ENCODE measurements around the gene MYLK.

MYLK gene

DNA sequence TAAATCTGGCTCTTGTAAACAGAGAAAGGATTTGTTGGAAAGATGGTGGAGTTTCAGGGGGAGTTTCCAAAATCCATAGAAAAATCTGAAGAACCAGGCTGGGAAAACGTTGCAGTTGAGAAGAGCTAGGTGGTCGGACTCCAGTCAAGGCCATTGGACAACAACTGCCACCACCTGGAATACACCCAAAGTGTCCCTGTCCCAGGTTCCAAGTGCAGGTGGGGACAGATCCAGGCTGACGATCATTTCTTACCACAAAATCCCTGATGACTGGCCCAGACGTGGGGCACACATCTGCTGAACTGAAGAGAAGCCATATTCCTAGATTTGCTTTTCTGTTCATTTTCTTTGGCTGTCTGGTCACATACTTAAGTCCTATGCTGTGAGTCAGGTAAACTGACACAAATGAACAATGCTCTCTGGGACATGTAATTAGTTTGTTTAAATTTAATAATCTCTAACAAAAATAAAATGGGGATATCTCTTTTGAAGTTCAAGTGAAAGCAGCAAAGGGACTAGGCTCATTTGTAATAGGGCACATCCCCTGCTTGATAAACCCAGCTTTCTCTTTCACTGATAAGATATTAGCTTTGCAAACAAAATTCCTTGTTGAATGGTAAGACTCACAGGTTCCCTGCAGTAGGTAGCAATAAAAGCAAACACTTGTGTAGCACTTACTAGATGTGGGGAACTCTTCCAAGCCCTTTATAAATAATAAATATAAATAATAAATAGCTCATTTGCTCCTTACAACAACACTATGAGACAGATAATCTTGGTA, 88.5 kb downstream of the MYLK start:
- Histone ChIP-seq H2BK15ac (ENCODE audit: low read length) (no peak overlapping the region), H3K9ac (ENCODE audit: low read depth, low read length, poor library complexity) (no peak overlapping the region), H3K4me3 (ENCODE audit: low read length in 2 of 2) (no peak overlapping the region), H3K79me1 (ENCODE audit: low read depth, low read length) (no peaks in the 10 kb centered on the region), H3K23ac (ENCODE audit: low read depth, low read length, poor library complexity) (no peak overlapping the region), H3K14ac (ENCODE audit: low read length) (no peak overlapping the region), H4K91ac (ENCODE audit: low read depth, low read length, poor library complexity) (no peak overlapping the region), H3K4me2 (ENCODE audit: insufficient read depth, low read length, poor library complexity, severe bottlenecking) (no peak overlapping the region), H3K27me3 (ENCODE audit: control insufficient read depth in 3 of 3, insufficient read depth in 3 of 3, low read depth in 1 of 3, low read length in 3 of 3) (no peaks in the 10 kb centered on the region), H3K27ac (replicated peaks; ENCODE audit: low read length) (no peak overlapping the region), H2BK120ac (ENCODE audit: low read depth, low read length) (no peak overlapping the region), H2BK12ac (ENCODE audit: low read length) (no peak overlapping the region), H3K4me1 (ENCODE audit: control insufficient read depth in 2 of 2, insufficient read depth in 1 of 2, low read depth in 1 of 2, low read length in 2 of 2) (peaks cover 19 to 28% of the 10 kb centered on the region in 2 donors), H3K9me3 (replicated peaks in 1 of 2; ENCODE audit: control insufficient read depth in 2 of 2, insufficient read depth in 1 of 2, low read depth in 1 of 2, low read length in 2 of 2) (no peaks in the 10 kb centered on the region), H3K4ac (ENCODE audit: low read length) (no peak overlapping the region), H3K36me3 (replicated peaks in 1 of 2; ENCODE audit: control insufficient read depth in 2 of 2, insufficient read depth in 2 of 2, low read length in 2 of 2) (peaks cover 3 to 5% of the 10 kb centered on the region in 2 donors), H4K8ac (ENCODE audit: low read depth, low read length) (no peak overlapping the region), H3K18ac (ENCODE audit: low read length) (no peak overlapping the region), H2BK5ac (ENCODE audit: low read length) (no peak overlapping the region), H2AK5ac (ENCODE audit: low read depth, low read length) (no peak overlapping the region), H2AFZ (ENCODE audit: low read length) (no peak overlapping the region)
- WGBS, 2 donors (ENCODE audit: extremely low coverage in 2 of 2, insufficient read length in 2 of 2, insufficient replicate concordance in 1 of 2): no CpG with 5 or more reads among the region's 4 CpGs
- no peak for DNase-seq (ENCODE audit: low spot score)

DNA sequence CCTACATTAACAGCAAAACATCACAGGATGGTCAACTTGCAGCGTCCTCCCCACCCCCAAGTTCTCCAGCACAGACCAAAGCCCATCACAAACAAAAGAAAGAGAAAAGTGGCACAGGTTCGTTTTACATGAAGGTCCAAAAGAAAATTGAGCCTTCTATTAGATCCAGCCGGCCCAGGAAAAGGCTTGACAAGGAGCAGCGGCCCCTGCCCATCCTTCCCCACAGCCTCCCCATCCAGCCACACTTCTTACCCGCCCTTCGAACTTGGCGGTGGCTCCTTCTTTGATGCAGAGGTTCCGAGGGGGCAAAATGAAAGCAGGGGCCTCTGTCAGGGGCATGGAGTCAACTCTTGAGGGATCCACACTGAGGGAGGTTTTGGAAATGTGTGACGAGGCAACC, 90.7 kb downstream of the MYLK start:
- no peak overlapping the region for H3K4me2 ChIP-seq (ENCODE audit: insufficient read depth, low read length, poor library complexity, severe bottlenecking)
- no peak overlapping the region for H3K4me3 ChIP-seq (ENCODE audit: low read length in 2 of 2)
- H2BK5ac ChIP-seq (ENCODE audit: low read length): no peak overlapping the region
- H2BK12ac ChIP-seq (ENCODE audit: low read length): no peak overlapping the region
- H2AK5ac ChIP-seq (ENCODE audit: low read depth, low read length): no peak overlapping the region
- H3K36me3 ChIP-seq (replicated peaks in 1 of 2; ENCODE audit: control insufficient read depth in 2 of 2, insufficient read depth in 2 of 2, low read length in 2 of 2): peaks cover 4 to 6% of the 10 kb centered on the region in 2 donors
- H4K91ac ChIP-seq (ENCODE audit: low read depth, low read length, poor library complexity): no peak overlapping the region
- no peak overlapping the region for H4K8ac ChIP-seq (ENCODE audit: low read depth, low read length)
- H3K14ac ChIP-seq (ENCODE audit: low read length): no peak overlapping the region
- H2AFZ ChIP-seq (ENCODE audit: low read length): no peak overlapping the region
- no peak overlapping the region for H3K18ac ChIP-seq (ENCODE audit: low read length)
- H3K79me1 ChIP-seq (ENCODE audit: low read depth, low read length): no peaks in the 10 kb centered on the region
- H2BK15ac ChIP-seq (ENCODE audit: low read length): no peak overlapping the region
- no peak overlapping the region for H3K27ac ChIP-seq (replicated peaks; ENCODE audit: low read length)
- no peaks in the 10 kb centered on the region for H3K9me3 ChIP-seq (replicated peaks in 1 of 2; ENCODE audit: control insufficient read depth in 2 of 2, insufficient read depth in 1 of 2, low read depth in 1 of 2, low read length in 2 of 2)
- WGBS, 2 donors (ENCODE audit: extremely low coverage in 2 of 2, insufficient read length in 2 of 2, insufficient replicate concordance in 1 of 2): no CpG with 5 or more reads among the region's 9 CpGs
- DNase-seq (ENCODE audit: low spot score): no peak
- no peak overlapping the region for H3K4ac ChIP-seq (ENCODE audit: low read length)
- H3K23ac ChIP-seq (ENCODE audit: low read depth, low read length, poor library complexity): no peak overlapping the region
- H3K4me1 ChIP-seq (ENCODE audit: control insufficient read depth in 2 of 2, insufficient read depth in 1 of 2, low read depth in 1 of 2, low read length in 2 of 2): peaks cover 14 to 17% of the 10 kb centered on the region in 2 donors
- H3K9ac ChIP-seq (ENCODE audit: low read depth, low read length, poor library complexity): no peak overlapping the region
- no peak overlapping the region for H2BK120ac ChIP-seq (ENCODE audit: low read depth, low read length)
- H3K27me3 ChIP-seq (ENCODE audit: control insufficient read depth in 3 of 3, insufficient read depth in 3 of 3, low read depth in 1 of 3, low read length in 3 of 3): no peaks in the 10 kb centered on the region

DNA sequence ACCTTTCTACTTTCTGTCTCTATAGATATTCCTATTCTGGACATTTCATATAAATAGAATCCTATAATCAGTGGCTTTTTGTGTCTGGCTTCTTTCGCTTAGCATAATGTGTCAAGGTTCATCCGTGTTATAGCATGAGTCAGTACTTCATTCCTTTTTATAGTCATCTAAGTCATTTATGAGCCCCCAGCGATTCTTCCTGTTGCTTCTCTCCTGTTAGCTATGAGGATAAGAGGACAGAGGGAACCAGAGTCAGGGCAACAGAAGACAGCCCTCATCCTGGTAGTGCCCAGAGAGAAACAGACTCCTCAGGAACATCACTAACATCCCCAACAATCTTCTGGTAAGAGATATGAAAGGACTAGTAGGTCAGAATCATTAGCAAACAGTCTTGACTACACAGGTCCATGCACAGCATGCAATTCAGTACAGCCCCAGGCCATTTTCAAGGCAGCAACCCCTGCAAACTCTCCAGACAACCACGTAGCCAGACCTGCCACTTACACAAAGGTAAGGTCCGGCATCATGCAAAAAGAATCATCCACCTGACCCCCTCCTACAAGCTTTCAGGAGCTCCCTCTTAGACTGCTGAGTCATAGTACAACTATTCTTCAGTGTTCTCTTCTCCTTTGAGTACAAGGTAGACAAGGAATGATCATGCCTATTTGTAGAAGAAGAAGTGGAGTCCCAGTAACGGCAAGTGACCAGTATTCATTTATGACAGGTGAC, 91.5 kb downstream of the MYLK start:
- Histone ChIP-seq H3K14ac (ENCODE audit: low read length) (no peak overlapping the region), H3K4ac (ENCODE audit: low read length) (no peak overlapping the region), H3K79me1 (ENCODE audit: low read depth, low read length) (no peaks in the 10 kb centered on the region), H3K27me3 (ENCODE audit: control insufficient read depth in 3 of 3, insufficient read depth in 3 of 3, low read depth in 1 of 3, low read length in 3 of 3) (no peaks in the 10 kb centered on the region), H3K4me3 (ENCODE audit: low read length in 2 of 2) (no peak overlapping the region), H4K91ac (ENCODE audit: low read depth, low read length, poor library complexity) (no peak overlapping the region), H2BK120ac (ENCODE audit: low read depth, low read length) (no peak overlapping the region), H3K18ac (ENCODE audit: low read length) (no peak overlapping the region), H3K23ac (ENCODE audit: low read depth, low read length, poor library complexity) (no peak overlapping the region), H3K4me2 (ENCODE audit: insufficient read depth, low read length, poor library complexity, severe bottlenecking) (no peak overlapping the region), H3K27ac (replicated peaks; ENCODE audit: low read length) (no peak overlapping the region), H2BK5ac (ENCODE audit: low read length) (no peak overlapping the region), H2BK12ac (ENCODE audit: low read length) (no peak overlapping the region), H2BK15ac (ENCODE audit: low read length) (no peak overlapping the region), H3K36me3 (replicated peaks in 1 of 2; ENCODE audit: control insufficient read depth in 2 of 2, insufficient read depth in 2 of 2, low read length in 2 of 2) (peaks cover 6% of the 10 kb centered on the region in 2 donors), H3K4me1 (ENCODE audit: control insufficient read depth in 2 of 2, insufficient read depth in 1 of 2, low read depth in 1 of 2, low read length in 2 of 2) (peaks cover 12 to 15% of the 10 kb centered on the region in 2 donors), H4K8ac (ENCODE audit: low read depth, low read length) (no peak overlapping the region), H3K9me3 (replicated peaks in 1 of 2; ENCODE audit: control insufficient read depth in 2 of 2, insufficient read depth in 1 of 2, low read depth in 1 of 2, low read length in 2 of 2) (no peaks in the 10 kb centered on the region), H3K9ac (ENCODE audit: low read depth, low read length, poor library complexity) (no peak overlapping the region), H2AFZ (ENCODE audit: low read length) (no peak overlapping the region), H2AK5ac (ENCODE audit: low read depth, low read length) (no peak overlapping the region)
- no peak for DNase-seq (ENCODE audit: low spot score)
- no CpG with 5 or more reads among the region's 6 CpGs for whole genome bisulfite sequencing, 2 donors (ENCODE audit: extremely low coverage in 2 of 2, insufficient read length in 2 of 2, insufficient replicate concordance in 1 of 2)

DNA sequence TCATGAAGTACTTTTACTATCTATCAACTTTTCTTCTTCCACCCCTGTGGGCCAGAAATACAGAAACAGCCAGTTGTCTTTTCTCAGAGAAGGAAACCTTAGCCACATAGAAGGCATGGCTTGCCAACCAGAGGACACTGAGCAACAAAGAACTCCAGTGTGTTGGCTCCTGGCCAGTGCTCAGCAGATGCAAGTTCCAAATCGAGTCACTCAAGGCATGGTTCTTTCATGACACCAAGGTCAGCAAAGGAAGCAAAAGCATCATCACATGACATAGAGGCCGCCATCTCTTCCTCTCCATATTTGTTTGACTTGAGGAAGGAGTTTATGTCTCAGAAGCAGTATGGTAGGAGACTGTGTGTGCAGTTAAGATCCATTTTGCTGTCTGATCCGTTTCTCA, 92.2 kb downstream of the MYLK start:
- no peak overlapping the region for H2AK5ac ChIP-seq (ENCODE audit: low read depth, low read length)
- peaks cover 6 to 9% of the 10 kb centered on the region in 2 donors for H3K36me3 ChIP-seq (replicated peaks in 1 of 2; ENCODE audit: control insufficient read depth in 2 of 2, insufficient read depth in 2 of 2, low read length in 2 of 2)
- H3K27ac ChIP-seq (replicated peaks; ENCODE audit: low read length): no peak overlapping the region
- no peak overlapping the region for H3K4me3 ChIP-seq (ENCODE audit: low read length in 2 of 2)
- WGBS, 2 donors (ENCODE audit: extremely low coverage in 2 of 2, insufficient read length in 2 of 2, insufficient replicate concordance in 1 of 2): no CpG with 5 or more reads among the region's 3 CpGs
- no peak overlapping the region for H3K18ac ChIP-seq (ENCODE audit: low read length)
- H3K14ac ChIP-seq (ENCODE audit: low read length): no peak overlapping the region
- no peaks in the 10 kb centered on the region for H3K27me3 ChIP-seq (ENCODE audit: control insufficient read depth in 3 of 3, insufficient read depth in 3 of 3, low read depth in 1 of 3, low read length in 3 of 3)
- no peak overlapping the region for H2BK12ac ChIP-seq (ENCODE audit: low read length)
- no peak overlapping the region for H3K23ac ChIP-seq (ENCODE audit: low read depth, low read length, poor library complexity)
- H3K4me1 ChIP-seq (ENCODE audit: control insufficient read depth in 2 of 2, insufficient read depth in 1 of 2, low read depth in 1 of 2, low read length in 2 of 2): peaks cover 10 to 15% of the 10 kb centered on the region in 2 donors
- H3K79me1 ChIP-seq (ENCODE audit: low read depth, low read length): no peaks in the 10 kb centered on the region
- H2BK15ac ChIP-seq (ENCODE audit: low read length): no peak overlapping the region
- DNase-seq (ENCODE audit: low spot score): no peak
- H4K91ac ChIP-seq (ENCODE audit: low read depth, low read length, poor library complexity): no peak overlapping the region
- no peak overlapping the region for H2BK5ac ChIP-seq (ENCODE audit: low read length)
- no peak overlapping the region for H2BK120ac ChIP-seq (ENCODE audit: low read depth, low read length)
- no peak overlapping the region for H3K4ac ChIP-seq (ENCODE audit: low read length)
- no peak overlapping the region for H4K8ac ChIP-seq (ENCODE audit: low read depth, low read length)
- H3K4me2 ChIP-seq (ENCODE audit: insufficient read depth, low read length, poor library complexity, severe bottlenecking): no peak overlapping the region
- no peak overlapping the region for H3K9ac ChIP-seq (ENCODE audit: low read depth, low read length, poor library complexity)
- H3K9me3 ChIP-seq (replicated peaks in 1 of 2; ENCODE audit: control insufficient read depth in 2 of 2, insufficient read depth in 1 of 2, low read depth in 1 of 2, low read length in 2 of 2): no peaks in the 10 kb centered on the region
- no peak overlapping the region for H2AFZ ChIP-seq (ENCODE audit: low read length)

Measured in neuronal stem cell (in vitro differentiated cells).